A549 (cell line): ENCODE results near the gene TSPAN16.
"Not testable (repeated sequence)": the region's sequence is repeated elsewhere in the genome, so short reads cannot be mapped to it uniquely, and the experiment has no call there.

Source experiments
- BCL3 ChIP-seq: fragments of >200 bp; sonication (Bioruptor Twin); formaldehyde crosslinking; IDR thresholded peaks from 3 replicates; pipeline ENCODE4 v1.6.1; 2016
- CEBPB ChIP-seq, 2 experiments: fragments of >200 bp in 1 of 2; sonication (Bioruptor Twin) in 1 of 2; formaldehyde crosslinking in 1 of 2; IDR thresholded peaks; 2 replicates each; pipeline ENCODE4 v1.6.1; 2012 to 2016
- CTCF ChIP-seq: fragments of >200 bp; sonication (Bioruptor Twin); formaldehyde crosslinking; IDR thresholded peaks from 3 replicates; pipeline ENCODE4 v1.5.1; 2016
- EP300 ChIP-seq, 2 experiments: fragments of >200 bp; sonication (Bioruptor Twin); formaldehyde crosslinking; IDR thresholded peaks; 2 replicates in 1 of 2; 3 replicates in 1 of 2; pipeline ENCODE4 v1.6.1; 2016 to 2017
- GATA3 ChIP-seq: IDR thresholded peaks from 2 replicates; pipeline ENCODE4 v1.6.1; 2012; ENCODE audit warnings: borderline replicate concordance
- JUN ChIP-seq, 2 experiments: fragments of >200 bp; sonication (Bioruptor Twin); formaldehyde crosslinking; IDR thresholded peaks; 2 replicates in 1 of 2; 3 replicates in 1 of 2; pipeline ENCODE4 v1.6.1; 2016 to 2017
- POLR2A ChIP-seq: IDR thresholded peaks from 2 replicates; pipeline ENCODE4 v1.6.1; 2012; ENCODE audit warnings: mild to moderate bottlenecking, low read length
- RFX5 ChIP-seq: fragments of 450-650 bp; IDR thresholded peaks from 2 replicates; pipeline ENCODE4 v1.7.1; 2014; ENCODE audit warnings: antibody characterized with exemption, mild to moderate bottlenecking, moderate library complexity

GRCh38 chr19:11354102-11354501 lies 58.1 kb downstream of the TSPAN16 start:
- not testable (repeated sequence) for TF ChIP-seq POLR2A; CTCF; BCL3; CEBPB (IDR thresholded peaks at IDR 0.05); GATA3; JUN (IDR thresholded peaks at IDR 0.05); RFX5; EP300 (IDR thresholded peaks at IDR 0.05)
